Kidney (tissue), 14 donors: Measurements from ENCODE around the gene ANGPTL1. TPM values are rescaled to one million over a fixed set of nuclear protein-coding genes. Genes with fewer than 3 reads are reported as not detected.

Experiments
- DNase-seq, 5 donors: peaks; one replicate each; pipeline ENCODE4 v3.0.0-alpha.2; 2013 to 2020
- FAIRE-seq: peaks from 2 replicates; lab custom pipeline; 2012; peaks lifted over from hg19 to GRCh38; lab: Jason Lieb, UNC
- H3K27ac ChIP-seq, 2 donors: one replicate each; pipeline ENCODE4 v1.7.0; 2013; ENCODE audit warnings: low read depth in 2 of 2, low read length in 2 of 2, inconsistent platforms in 1 of 2
- H3K27me3 ChIP-seq: one replicate; pipeline ENCODE4 v1.7.1; 2013; ENCODE audit warnings: low read length, inconsistent platforms; ENCODE audit not compliant: control insufficient read depth, insufficient read depth
- H3K36me3 ChIP-seq, 3 donors: one replicate each; pipeline versions ENCODE4 v1.7.0 to v1.7.1; 2013; ENCODE audit warnings: low read length in 3 of 3, control low read depth in 1 of 3, inconsistent platforms in 1 of 3; ENCODE audit not compliant: insufficient read depth in 3 of 3, control insufficient read depth in 2 of 3
- H3K4me1 ChIP-seq, 3 donors: one replicate each; pipeline versions ENCODE4 v1.7.0 to v1.7.1; 2013; ENCODE audit warnings: low read length in 3 of 3, inconsistent platforms in 1 of 3, low read depth in 1 of 3; ENCODE audit not compliant: control insufficient read depth in 2 of 3, insufficient read depth in 2 of 3
- H3K4me3 ChIP-seq, 3 donors: one replicate each; pipeline versions ENCODE4 v1.7.0 to v1.8.1; 2013; ENCODE audit warnings: low read length in 3 of 3, control low read depth in 1 of 3, inconsistent platforms in 1 of 3
- H3K9ac ChIP-seq, 3 donors: one replicate each; pipeline versions ENCODE4 v1.7.0 to v1.7.1; 2013; ENCODE audit warnings: low read length in 3 of 3, control low read depth in 1 of 3, inconsistent platforms in 1 of 3
- H3K9me3 ChIP-seq, 3 donors: one replicate each; pipeline versions ENCODE4 v1.7.0 to v1.7.1; 2013; ENCODE audit warnings: low read length in 3 of 3, control low read depth in 1 of 3, inconsistent platforms in 1 of 3; ENCODE audit not compliant: control insufficient read depth in 2 of 3, insufficient read depth in 1 of 3
- CTCF ChIP-seq: IDR thresholded peaks from 3 replicates; pipeline ENCODE4 v1.5.1; 2012; ENCODE audit warnings: mild to moderate bottlenecking, moderate library complexity, borderline replicate concordance; ENCODE audit not compliant: insufficient read depth; ENCODE audit errors: extremely low read depth
- intact Hi-C: fragments of 100-400 bp; cut with DNase I; formaldehyde crosslinking; loops from one replicate; pipeline ENCODE4 v1.11.1; 2022
- polyA plus RNA-seq: library from polyadenylated mRNA; stranded (reverse); fragments of 350-450 nt; fragmentation: Illumina TruSeq; extraction: RNeasy Lipid Tissue Mini Kit (QIAGEN cat#74804); gene quantifications from one replicate; pipeline ENCODE4 v1.2.3, GENCODE V29; 2014; ENCODE audit warnings: low read depth, low replicate concordance; ENCODE audit not compliant: insufficient read depth
- total RNA-seq: library from RNA; stranded (reverse); fragmentation: NEBNext Ultra II Directional; extraction: Animal tissue kit (Norgen Biotek cat#: 25700); gene quantifications from one replicate; pipeline ENCODE4 v1.2.1, GENCODE V29; 2021
- donor health status: control.
- donor health status: control.
- donor health status: control.
- donor health status: control.
- donor health status: control.
- donor health status: DM: yes; HTN: yes; CAD: no.
- donor health status: Normal renal cell carcinoma (clear cell type).

The ANGPTL1 gene
- total and polyA plus RNA-seq, 2 donors from 2014 or later, result 8.2 to 24.5 TPM

GRCh38 chr1:178899402-178899801 is 28.5 kb upstream of the ANGPTL1 start:
- intact Hi-C loops, result no loop called here
- Histone ChIP-seq H3K27me3 (no peaks in the 10 kb centered on the region), H3K4me1 (no peaks in the 10 kb centered on the region), H3K9ac (no peak overlapping the region), H3K36me3 (peaks cover 0 to 2% (median 0%) of the 10 kb centered on the region in 3 donors), H3K27ac (no peak overlapping the region), H3K9me3 (no peaks in the 10 kb centered on the region), H3K4me3 (no peak overlapping the region)
- no peak for TF ChIP-seq CTCF
- peak; percentile 50 for FAIRE-seq
- no peak for DNase-seq

GRCh38 chr1:178898401-178898800 is 27.5 kb upstream of the ANGPTL1 start:
- Histone ChIP-seq H3K4me3 (no peak overlapping the region), H3K9ac (no peak overlapping the region), H3K4me1 (no peaks in the 10 kb centered on the region), H3K27ac (no peak overlapping the region), H3K9me3 (no peaks in the 10 kb centered on the region), H3K27me3 (no peaks in the 10 kb centered on the region), H3K36me3 (peaks cover 0 to 2% (median 0%) of the 10 kb centered on the region in 3 donors)
- FAIRE-seq (no peak), DNase-seq (no peak)
- TF ChIP-seq CTCF, result no peak
- intact Hi-C loops, result no loop called here

GRCh38 chr1:178895928-178896327 is 25.1 kb upstream of the ANGPTL1 start:
- intact Hi-C loops, result no loop called here
- Histone ChIP-seq H3K27ac (no peak overlapping the region), H3K9me3 (no peaks in the 10 kb centered on the region), H3K36me3 (peaks cover 0 to 2% (median 0%) of the 10 kb centered on the region in 3 donors), H3K9ac (no peak overlapping the region), H3K27me3 (no peaks in the 10 kb centered on the region), H3K4me1 (no peaks in the 10 kb centered on the region), H3K4me3 (no peak overlapping the region)
- TF ChIP-seq CTCF, result no peak
- FAIRE-seq (no peak), DNase-seq (no peak)

- no peak overlapping the region for H3K9ac ChIP-seq
- no peaks in the 10 kb centered on the region for H3K9me3 ChIP-seq
- H3K36me3 ChIP-seq, result peaks cover 0 to 9% (median 2%) of the 10 kb centered on the region in 3 donors
- FAIRE-seq (no peak), DNase-seq (no peak)
- intact Hi-C loops, result no loop called here
- H3K27me3 ChIP-seq, result no peaks in the 10 kb centered on the region
- H3K4me1 ChIP-seq, result no peaks in the 10 kb centered on the region
- TF ChIP-seq CTCF, result no peak
- no peak overlapping the region for H3K4me3 ChIP-seq
- no peak overlapping the region for H3K27ac ChIP-seq
Measured at GRCh38 chr1:178886551-178886950, 15.7 kb upstream of the ANGPTL1 start.
